Right lobe of liver (tissue), 6 donors: ENCODE results near the gene CLMN. TPM values are rescaled to one million over a fixed set of nuclear protein-coding genes. Genes with fewer than 3 reads are reported as not detected.
A peak's percentile ranks its signal among the peaks of the same experiment; 100 is the strongest.

Experiments
- ATAC-seq, 4 donors: fragments of 200-7000 bp; cut with Tn5 transposase; one replicate each; pipeline ENCODE4 v1.9.1; 2020; ENCODE audit warnings: mild to moderate bottlenecking in 4 of 4, moderate library complexity in 4 of 4
- DNase-seq, 3 donors: peaks; one replicate each; pipeline ENCODE4 v3.0.0-alpha.2; 2020
- H3K27ac ChIP-seq, 3 donors: fragments of 200-600 bp; one replicate each; pipeline ENCODE4 v1.8.0; 2022
- H3K27me3 ChIP-seq, 2 donors: fragments of 200-600 bp; one replicate each; pipeline ENCODE4 v1.8.0; 2022
- H3K36me3 ChIP-seq, 4 donors: fragments of 200-600 bp; sonication (generic) in 1 of 4; one replicate each; pipeline versions ENCODE4 v1.5.1 to v1.8.0; 2017 to 2022; ENCODE audit warnings: control low read depth in 1 of 4
- H3K4me1 ChIP-seq, 4 donors: fragments of 200-600 bp; sonication (generic) in 1 of 4; one replicate each; pipeline versions ENCODE4 v1.5.1 to v1.8.0; 2017 to 2022; ENCODE audit warnings: control low read depth in 1 of 4
- H3K4me3 ChIP-seq, 3 donors: fragments of 200-600 bp; one replicate each; pipeline ENCODE4 v1.8.0; 2022
- H3K9me3 ChIP-seq, 4 donors: fragments of 200-600 bp; sonication (generic) in 1 of 4; one replicate each; pipeline versions ENCODE4 v1.5.1 to v1.8.0; 2017 to 2022; ENCODE audit warnings: control low read depth in 1 of 4
- POLR2A ChIP-seq: fragments of 450-650 bp; IDR thresholded peaks from one replicate; pipeline ENCODE4 v1.6.1; 2017; ENCODE audit warnings: antibody characterized with exemption, mild to moderate bottlenecking
- WGBS: methylation state at CpG from one replicate; pipeline ENCODE4 v1.1.6; 2018; ENCODE audit warnings: low coverage, low lambda C conversion rate; ENCODE audit not compliant: insufficient coverage; ENCODE audit errors: missing lambda C conversion rate; 5-methylcytosine and 5-hydroxymethylcytosine counted together
- intact Hi-C, 2 donors: fragments of 100-400 bp; cut with DNase I; formaldehyde crosslinking; loops; one replicate each; pipeline versions ENCODE4 v1.11.2 to v1.14.1; 2022
- total RNA-seq, 6 experiments: library from RNA; depleted of rRNA in 2 of 6; stranded (reverse); fragments of >200 nt in 2 of 6; fragmentation: NEBNext Ultra II Directional in 3 of 6; extraction: Animal tissue kit (Norgen Biotek cat#: 25700) in 3 of 6; gene quantifications; one replicate each; pipeline versions ENCODE4 v1.1.0 to v1.2.4, GENCODE V29; 2016 to 2023
- TF ChIP-seq, protein P1 (sequence below), 4 donors: fragments of 200-600 bp in 3 of 4; fragments of 450-650 bp in 1 of 4; IDR thresholded peaks; one replicate each; pipeline versions ENCODE4 v1.5.1 to v1.8.0; 2016 to 2022; ENCODE audit warnings: antibody characterized with exemption in 4 of 4, mild to moderate bottlenecking in 2 of 4
- donor health status: DM: no; HTN: yes; CAD: no.
- donor health status: DM: no; HTN: no; CAD: no.
- donor health status: DM: no; HTN: no; CAD: no.
- donor health status: DM: no; HTN: yes; CAD: no.
- donor health status: DM: no; HTN: yes; CAD: no.

Gene CLMN
- total RNA-seq, 6 experiments from 2014 or later, result 18.4 to 91.8 (median 47.8) TPM

GRCh38 chr14:95318399-95319311, 1.1 kb downstream of the CLMN start:
- peak overlapping the region; percentile 81 to 98 (median 97) for H3K4me3 ChIP-seq
- peak overlapping the region; percentile 30 to 97 (median 97) for H3K27ac ChIP-seq
- ATAC-seq, result peak; percentile 5 to 54 (median 44)

GRCh38 chr14:95317817-95318343, 1.8 kb downstream of the CLMN start:
- Histone ChIP-seq H3K4me1 (peaks cover 0 to 50% (median 23%) of the 10 kb centered on the region in 4 donors), H3K36me3 (no peaks in the 10 kb centered on the region), H3K27ac (peak overlapping the region; percentile 30 to 97 (median 97)), H3K4me3 (peak overlapping the region; percentile 81 to 98 (median 97)), H3K27me3 (no peaks in the 10 kb centered on the region), H3K9me3 (no peaks in the 10 kb centered on the region)
- 33% methylated on average over 1 of the region's 3 CpGs for WGBS
- ATAC-seq (no peak), DNase-seq (no peak)
- TF ChIP-seq POLR2A, result no peak
- TF ChIP-seq, protein P1, sequence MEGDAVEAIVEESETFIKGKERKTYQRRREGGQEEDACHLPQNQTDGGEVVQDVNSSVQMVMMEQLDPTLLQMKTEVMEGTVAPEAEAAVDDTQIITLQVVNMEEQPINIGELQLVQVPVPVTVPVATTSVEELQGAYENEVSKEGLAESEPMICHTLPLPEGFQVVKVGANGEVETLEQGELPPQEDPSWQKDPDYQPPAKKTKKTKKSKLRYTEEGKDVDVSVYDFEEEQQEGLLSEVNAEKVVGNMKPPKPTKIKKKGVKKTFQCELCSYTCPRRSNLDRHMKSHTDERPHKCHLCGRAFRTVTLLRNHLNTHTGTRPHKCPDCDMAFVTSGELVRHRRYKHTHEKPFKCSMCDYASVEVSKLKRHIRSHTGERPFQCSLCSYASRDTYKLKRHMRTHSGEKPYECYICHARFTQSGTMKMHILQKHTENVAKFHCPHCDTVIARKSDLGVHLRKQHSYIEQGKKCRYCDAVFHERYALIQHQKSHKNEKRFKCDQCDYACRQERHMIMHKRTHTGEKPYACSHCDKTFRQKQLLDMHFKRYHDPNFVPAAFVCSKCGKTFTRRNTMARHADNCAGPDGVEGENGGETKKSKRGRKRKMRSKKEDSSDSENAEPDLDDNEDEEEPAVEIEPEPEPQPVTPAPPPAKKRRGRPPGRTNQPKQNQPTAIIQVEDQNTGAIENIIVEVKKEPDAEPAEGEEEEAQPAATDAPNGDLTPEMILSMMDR (IDR thresholded peaks at IDR 0.05), result no peak
- intact Hi-C loops, result no loop called here

More at GRCh38 chr14:95318399-95319311, 1.1 kb downstream of the CLMN start:
- TF ChIP-seq POLR2A, result peak; percentile 47
- TF ChIP-seq, protein P1 (IDR thresholded peaks at IDR 0.05), result no peak
- intact Hi-C loops, result no loop called here
- no peaks in the 10 kb centered on the region for H3K27me3 ChIP-seq
- WGBS, result 9% methylated on average over 13 of the region's 22 CpGs
- peaks cover 0 to 43% (median 19%) of the 10 kb centered on the region in 4 donors for H3K4me1 ChIP-seq
- peak in 2 of 3 donors; percentile 88 to 90 for DNase-seq
- H3K9me3 ChIP-seq, result no peaks in the 10 kb centered on the region
- no peaks in the 10 kb centered on the region for H3K36me3 ChIP-seq

- Histone ChIP-seq H3K4me1 (peaks cover 0 to 51% (median 27%) of the 10 kb centered on the region in 4 donors), H3K36me3 (no peaks in the 10 kb centered on the region), H3K9me3 (no peaks in the 10 kb centered on the region), H3K27ac (peak overlapping the region in 1 of 3 donors; percentile 97), H3K4me3 (no peak overlapping the region), H3K27me3 (no peaks in the 10 kb centered on the region)
- intact Hi-C loops, result no loop called here
- ATAC-seq (no peak), DNase-seq (no peak)
- WGBS, result 52% methylated on average over 3 of the region's 8 CpGs
- TF ChIP-seq POLR2A, result no peak
- TF ChIP-seq, protein P1 (IDR thresholded peaks at IDR 0.05), result no peak
These were observed 2.9 kb downstream of the CLMN start for GRCh38 chr14:95316821-95317220.

- DNase-seq, result peak in 2 of 3 donors; percentile 59 to 85
- WGBS, result 47% methylated on average over 2 of the region's 7 CpGs
- peak overlapping the region; percentile 54 to 97 (median 87) for H3K27ac ChIP-seq
- intact Hi-C loops, result no loop called here
- no peak overlapping the region for H3K4me3 ChIP-seq
- H3K36me3 ChIP-seq, result no peaks in the 10 kb centered on the region
- TF ChIP-seq, protein P1 (IDR thresholded peaks at IDR 0.05), result no peak
- no peak for TF ChIP-seq POLR2A
- H3K27me3 ChIP-seq, result no peaks in the 10 kb centered on the region
- ATAC-seq, result peak; percentile 2 to 18 (median 6)
- no peaks in the 10 kb centered on the region for H3K9me3 ChIP-seq
- H3K4me1 ChIP-seq, result peaks cover 0 to 60% (median 28%) of the 10 kb centered on the region in 4 donors
These were observed 4.1 kb downstream of the CLMN start for GRCh38 chr14:95315579-95315978.
